LNCaP clone FGC (cell line): Measurements from ENCODE around the gene SCFD2.

ENCODE experiments used
- DNase-seq: peaks from one replicate; pipeline ENCODE4 v3.0.0-alpha.2; 2011; ENCODE audit warnings: low read depth
- H3K4me3 ChIP-seq: 2 replicates; pipeline ENCODE4 v1.5.1; 2011; ENCODE audit warnings: mild to moderate bottlenecking, low read depth, low read length, control low read depth
- CTCF ChIP-seq: IDR thresholded peaks from 2 replicates; pipeline ENCODE4 v1.5.1; 2012; ENCODE audit warnings: mild to moderate bottlenecking; ENCODE audit not compliant: control insufficient read depth, insufficient read depth; ENCODE audit errors: extremely low read depth

The SCFD2 gene

GRCh38 chr4:52966781-52967180 lies 399.1 kb downstream of the SCFD2 start:
- TF ChIP-seq CTCF: no peak
- DNase-seq: no peak
- no peak overlapping the region for H3K4me3 ChIP-seq

- no peak for TF ChIP-seq CTCF
- no peak overlapping the region for H3K4me3 ChIP-seq
- no peak for DNase-seq
Observed at GRCh38 chr4:52966172-52966571, 399.7 kb downstream of the SCFD2 start.

- DNase-seq: no peak
- TF ChIP-seq CTCF: no peak
- no peak overlapping the region for H3K4me3 ChIP-seq
Observed at GRCh38 chr4:52964561-52965101, 401.2 kb downstream of the SCFD2 start.

- H3K4me3 ChIP-seq: no peak overlapping the region
- no peak for TF ChIP-seq CTCF
- DNase-seq: no peak
Observed at GRCh38 chr4:52964011-52964410, 401.9 kb downstream of the SCFD2 start.

GRCh38 chr4:52962721-52963120 lies 403.1 kb downstream of the SCFD2 start:
- no peak for DNase-seq
- TF ChIP-seq CTCF: no peak
- H3K4me3 ChIP-seq: no peak overlapping the region

GRCh38 chr4:52961666-52962412 lies 404.0 kb downstream of the SCFD2 start:
- DNase-seq: no peak
- TF ChIP-seq CTCF: no peak
- no peak overlapping the region for H3K4me3 ChIP-seq

GRCh38 chr4:52959541-52959940 lies 406.3 kb downstream of the SCFD2 start:
- no peak for DNase-seq
- no peak overlapping the region for H3K4me3 ChIP-seq
- no peak for TF ChIP-seq CTCF
